GM12872 (cell line): ENCODE results near the gene MED12L.

ENCODE experiments used
- CTCF ChIP-seq: IDR thresholded peaks from 3 replicates; pipeline ENCODE4 v1.5.1; 2011; ENCODE audit warnings: low read depth, mild to moderate bottlenecking, low read length, moderate library complexity; ENCODE audit not compliant: insufficient read depth

MED12L gene

GRCh38 chr3:151085227-151085888 lies at the start of gene MED12L:
Gene MED12L, plus strand, starts transcription at chr3:151085664. Its CDS starts 1,263 bp downstream, at chr3:151086927.
- TF ChIP-seq CTCF: no peak

GRCh38 chr3:151037746-151038477 lies 47.6 kb upstream of the MED12L start:
- no peak for TF ChIP-seq CTCF

- TF ChIP-seq CTCF: no peak
Measured at GRCh38 chr3:151044706-151045105, 40.8 kb upstream of the MED12L start.

GRCh38 chr3:151047636-151048035 lies 37.8 kb upstream of the MED12L start:
- no peak for TF ChIP-seq CTCF

GRCh38 chr3:151051533-151051932 lies 33.9 kb upstream of the MED12L start:
- no peak for TF ChIP-seq CTCF

GRCh38 chr3:151052346-151052745 lies 33.1 kb upstream of the MED12L start:
- TF ChIP-seq CTCF: no peak

- TF ChIP-seq CTCF: no peak
Measured at GRCh38 chr3:151052756-151053155, 32.7 kb upstream of the MED12L start.
